Activated CD8-positive, alpha-beta T cell treated with anti-CD3 and anti-CD28 coated beads for 36 hours (primary cell): ENCODE data around the gene PEA15. TPM values are rescaled to one million over a fixed set of nuclear protein-coding genes. Genes with fewer than 3 reads are reported as not detected.

Experiments
- ATAC-seq: fragments of 200-7000 bp; cut with Tn5 transposase; one replicate; pipeline ENCODE4 v1.10.0; 2021; ENCODE audit warnings: mild to moderate bottlenecking, moderate library complexity
- CTCF ChIA-PET: fragments of 350-600 bp; sonication (Branson Sonifier 250); formaldehyde crosslinking; loops from one replicate; lab custom pipeline; 2021; ENCODE audit warnings: antibody characterized with exemption; lab: Charles Lee
- POLR2A ChIA-PET: fragments of 350-600 bp; sonication (Branson Sonifier 250); formaldehyde crosslinking; loops from one replicate; lab custom pipeline; 2021; ENCODE audit warnings: antibody characterized with exemption; lab: Charles Lee
- DNase-seq: peaks from one replicate; pipeline ENCODE4 v3.0.0-alpha.2; 2020
- H3K27ac Mint-ChIP-seq: one replicate; pipeline ENCODE4 v1.8.0; 2021; ENCODE audit warnings: mild to moderate bottlenecking, mixed read lengths
- H3K27me3 Mint-ChIP-seq: one replicate; pipeline ENCODE4 v1.8.0; 2021; ENCODE audit warnings: mixed read lengths
- H3K36me3 Mint-ChIP-seq: one replicate; pipeline ENCODE4 v1.8.0; 2021; ENCODE audit warnings: low read depth, mixed read lengths
- H3K4me1 Mint-ChIP-seq: one replicate; pipeline ENCODE4 v1.8.0; 2021; ENCODE audit warnings: low read depth, mixed read lengths
- H3K4me3 Mint-ChIP-seq: one replicate; pipeline ENCODE4 v1.8.0; 2021; ENCODE audit warnings: mild to moderate bottlenecking, moderate library complexity, mixed read lengths
- H3K9me3 Mint-ChIP-seq: one replicate; pipeline ENCODE4 v1.8.0; 2021; ENCODE audit warnings: mixed read lengths
- intact Hi-C: fragments of 100-400 bp; cut with micrococcal nuclease; formaldehyde crosslinking; loops from one replicate; pipeline ENCODE4 v1.10.0; 2022
- total RNA-seq, 2 experiments: library from RNA; stranded (reverse); gene quantifications; one replicate each; pipeline ENCODE4 v1.2.3, GENCODE V29; 2021
- TF ChIP-seq, protein P1 (sequence below): fragments of 200-600 bp; IDR thresholded peaks from one replicate; pipeline ENCODE4 v1.8.0; 2022; ENCODE audit warnings: antibody characterized with exemption, mild to moderate bottlenecking

Gene PEA15
- total RNA-seq, 2 experiments from 2014 or later: 31.8 to 34.1 TPM

DNA sequence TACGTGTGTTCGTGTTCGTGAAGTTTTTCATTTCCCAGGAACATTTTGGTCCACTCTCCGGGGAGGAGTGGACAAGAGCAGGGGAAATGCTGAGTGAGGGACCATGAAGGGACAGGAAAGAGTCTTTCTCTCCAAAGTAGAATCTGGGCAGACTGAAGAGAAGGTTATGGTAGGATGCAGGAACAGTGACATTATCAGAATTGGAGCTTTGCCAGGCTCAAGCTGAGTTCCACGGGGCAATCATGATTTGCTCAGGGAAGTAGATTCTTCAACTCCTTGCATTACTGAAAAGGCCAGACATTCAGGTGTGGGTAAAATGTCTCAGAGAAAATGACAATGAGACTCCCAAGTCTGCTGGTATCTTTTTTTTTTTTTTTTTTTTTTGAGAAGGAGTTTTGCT lies 37.2 kb upstream of the PEA15 start:
- no peak for ATAC-seq
- intact Hi-C loops: loop anchor here (5.0 kb wide), 1 partner anchor 81 kb away; no protein-coding TSS in a partner anchor
- no peaks in the 10 kb centered on the region for H3K36me3 Mint-ChIP-seq
- H3K27me3 Mint-ChIP-seq: peaks cover 11% of the 10 kb centered on the region
- DNase-seq: no peak
- H3K9me3 Mint-ChIP-seq: no peaks in the 10 kb centered on the region
- H3K27ac Mint-ChIP-seq: no peak overlapping the region
- no peak overlapping the region for H3K4me3 Mint-ChIP-seq
- TF ChIP-seq, protein P1, sequence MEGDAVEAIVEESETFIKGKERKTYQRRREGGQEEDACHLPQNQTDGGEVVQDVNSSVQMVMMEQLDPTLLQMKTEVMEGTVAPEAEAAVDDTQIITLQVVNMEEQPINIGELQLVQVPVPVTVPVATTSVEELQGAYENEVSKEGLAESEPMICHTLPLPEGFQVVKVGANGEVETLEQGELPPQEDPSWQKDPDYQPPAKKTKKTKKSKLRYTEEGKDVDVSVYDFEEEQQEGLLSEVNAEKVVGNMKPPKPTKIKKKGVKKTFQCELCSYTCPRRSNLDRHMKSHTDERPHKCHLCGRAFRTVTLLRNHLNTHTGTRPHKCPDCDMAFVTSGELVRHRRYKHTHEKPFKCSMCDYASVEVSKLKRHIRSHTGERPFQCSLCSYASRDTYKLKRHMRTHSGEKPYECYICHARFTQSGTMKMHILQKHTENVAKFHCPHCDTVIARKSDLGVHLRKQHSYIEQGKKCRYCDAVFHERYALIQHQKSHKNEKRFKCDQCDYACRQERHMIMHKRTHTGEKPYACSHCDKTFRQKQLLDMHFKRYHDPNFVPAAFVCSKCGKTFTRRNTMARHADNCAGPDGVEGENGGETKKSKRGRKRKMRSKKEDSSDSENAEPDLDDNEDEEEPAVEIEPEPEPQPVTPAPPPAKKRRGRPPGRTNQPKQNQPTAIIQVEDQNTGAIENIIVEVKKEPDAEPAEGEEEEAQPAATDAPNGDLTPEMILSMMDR: no peak
- ChIA-PET CTCF (interaction anchor here (1.5 to 1.7 kb wide), 2 partner anchors 82 to 84 kb away, joined by 7 read pairs; no protein-coding TSS in a partner anchor), POLR2A (no interaction called here)
- peaks cover 33% of the 10 kb centered on the region for H3K4me1 Mint-ChIP-seq

DNA sequence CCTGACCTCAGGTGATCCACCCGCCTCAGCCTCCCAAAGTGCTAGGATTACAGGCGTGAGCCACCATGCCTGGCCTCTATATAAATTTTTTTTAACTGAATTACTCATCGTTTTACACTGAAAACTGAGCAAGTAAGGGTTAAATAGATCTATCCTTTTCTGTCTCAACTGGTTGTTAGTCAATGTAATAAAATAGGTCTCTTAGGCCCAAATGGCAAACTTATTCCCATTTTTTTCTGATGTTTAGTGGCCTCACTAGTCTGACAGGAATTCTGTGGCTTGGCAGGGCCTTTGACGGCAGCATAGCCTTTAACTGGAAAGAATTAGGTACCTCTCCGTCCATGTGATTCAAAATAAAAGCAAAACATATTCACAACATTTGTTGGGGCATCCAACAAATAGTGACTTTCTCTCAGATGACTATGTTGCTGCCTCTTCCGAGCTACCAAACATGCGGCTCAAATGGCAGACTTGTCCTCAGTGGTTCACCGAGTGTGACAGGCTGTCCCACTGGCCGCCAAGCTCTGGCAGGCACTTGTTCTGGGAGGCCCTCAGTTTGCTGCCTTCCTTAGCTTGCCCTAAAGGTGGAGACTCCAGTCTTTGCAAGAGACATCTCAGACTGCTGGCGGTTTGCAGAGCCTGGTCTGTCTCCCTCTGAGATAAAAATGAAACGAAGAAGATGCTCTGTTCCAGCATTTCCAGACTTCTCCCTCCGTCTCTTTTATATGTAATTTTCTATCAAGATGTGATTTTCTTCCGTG lies 36.4 kb upstream of the PEA15 start:
- ChIA-PET CTCF (interaction anchor here (0.7 to 1.9 kb wide), 7 partner anchors 13 to 207 kb away, joined by 3 to 7 read pairs (median 5); no protein-coding TSS in a partner anchor), POLR2A (interaction anchor here (0.6 to 1.3 kb wide), 4 partner anchors 60 to 131 kb away, joined by 3 read pairs; partner anchors contain the start of gene DCAF8)
- DNase-seq (no peak), ATAC-seq (no peak)
- Mint-ChIP-seq H3K27me3 (peaks cover 11% of the 10 kb centered on the region), H3K36me3 (no peaks in the 10 kb centered on the region), H3K4me3 (no peak overlapping the region), H3K27ac (no peak overlapping the region), H3K9me3 (no peaks in the 10 kb centered on the region), H3K4me1 (peaks cover 33% of the 10 kb centered on the region)
- intact Hi-C loops: loop anchor here (5.0 kb wide), 1 partner anchor 81 kb away; no protein-coding TSS in a partner anchor
- TF ChIP-seq, protein P1: no peak

DNA sequence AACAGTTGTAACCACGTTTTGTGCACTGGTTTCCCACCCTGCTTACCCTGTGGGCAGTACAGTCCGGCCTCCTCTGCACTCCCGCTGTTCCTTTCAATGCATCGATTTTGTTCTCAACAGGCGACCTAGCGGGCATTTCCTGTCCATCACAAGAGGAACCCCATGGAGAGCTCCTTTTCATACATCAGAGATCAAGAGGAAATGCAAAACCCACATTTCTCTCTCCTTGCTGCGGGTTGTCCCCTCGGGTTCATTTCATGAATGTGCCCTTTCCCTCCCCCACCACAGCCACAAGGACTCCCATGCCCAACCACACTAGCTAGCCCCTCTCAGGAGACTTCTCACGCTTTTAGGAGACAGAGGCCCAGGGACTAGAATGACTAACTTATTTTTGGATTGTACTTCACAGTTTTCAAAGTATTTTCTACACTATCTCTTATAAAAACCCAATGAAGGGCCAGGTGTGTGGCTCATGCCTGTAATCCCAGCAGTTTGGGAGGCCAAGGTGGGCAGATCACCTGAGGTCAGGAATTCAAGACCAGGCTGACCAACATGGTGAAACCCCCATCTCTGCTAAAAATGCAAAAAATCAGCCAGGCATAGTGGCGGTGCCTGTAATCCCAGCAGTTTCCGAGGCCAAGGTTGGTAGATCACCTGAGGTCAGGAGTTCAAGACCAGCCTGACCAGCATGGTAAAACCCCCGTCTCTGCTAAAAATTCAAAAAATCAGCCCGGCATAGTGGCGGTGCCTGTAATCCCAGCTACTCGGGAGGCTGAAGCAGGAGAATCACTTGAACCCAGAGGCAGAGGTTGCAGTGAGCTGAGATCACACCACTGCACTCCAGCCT lies 35.4 kb upstream of the PEA15 start:
- ChIA-PET CTCF (interaction anchor here (0.7 to 1.9 kb wide), 9 partner anchors 14 to 206 kb away, joined by 3 to 7 read pairs (median 5); no protein-coding TSS in a partner anchor), POLR2A (interaction anchor here (0.6 to 1.3 kb wide), 5 partner anchors 61 to 130 kb away, joined by 3 read pairs; partner anchors contain the start of gene DCAF8)
- intact Hi-C loops: loop anchor here (5.0 kb wide), 1 partner anchor 82 kb away; no protein-coding TSS in a partner anchor
- ATAC-seq (peak; percentile 67), DNase-seq (peak; percentile 85)
- TF ChIP-seq, protein P1: no peak
- Mint-ChIP-seq H3K9me3 (no peaks in the 10 kb centered on the region), H3K4me3 (no peak overlapping the region), H3K4me1 (peaks cover 33% of the 10 kb centered on the region), H3K27me3 (peaks cover 11% of the 10 kb centered on the region), H3K27ac (peak overlapping the region; percentile 30), H3K36me3 (no peaks in the 10 kb centered on the region)

DNA sequence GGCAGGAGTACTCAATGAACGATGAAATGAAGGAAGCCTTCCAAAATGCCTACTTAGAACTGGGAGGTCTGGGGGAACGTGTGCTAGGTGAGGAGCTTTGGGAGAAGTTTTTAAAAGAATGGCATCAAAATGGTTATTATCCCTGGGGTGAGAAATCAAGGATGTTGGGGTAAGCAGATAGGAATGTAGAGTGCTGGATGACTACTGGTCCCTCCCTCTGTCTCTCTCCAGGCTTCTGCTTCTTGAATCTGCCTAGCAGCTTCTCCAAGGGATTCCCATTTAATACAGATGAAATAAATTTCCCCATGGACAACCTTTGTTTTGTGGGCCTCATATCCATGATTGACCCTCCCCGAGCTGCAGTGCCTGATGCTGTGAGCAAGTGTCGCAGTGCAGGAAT lies 33.8 kb upstream of the PEA15 start:
- Mint-ChIP-seq H3K9me3 (no peaks in the 10 kb centered on the region), H3K36me3 (no peaks in the 10 kb centered on the region), H3K4me1 (peaks cover 30% of the 10 kb centered on the region), H3K27me3 (peaks cover 8% of the 10 kb centered on the region), H3K4me3 (no peak overlapping the region), H3K27ac (no peak overlapping the region)
- no peak for DNase-seq
- POLR2A ChIA-PET: no interaction called here
- no peak for ATAC-seq
- TF ChIP-seq, protein P1: no peak
- CTCF ChIA-PET: interaction anchor here (1.2 to 1.4 kb wide), 2 partner anchors 62 to 86 kb away, joined by 3 to 5 read pairs; no protein-coding TSS in a partner anchor
- intact Hi-C loops: no loop called here
